NCI-H460 (cell line): ENCODE measurements around the gene SLC27A4. TPM values are rescaled to one million over a fixed set of nuclear protein-coding genes. Genes with fewer than 3 reads are reported as not detected.

Experiments
- DNase-seq: peaks from one replicate; pipeline ENCODE4 v3.0.0-alpha.2; 2016; ENCODE audit warnings: low read depth; ENCODE audit errors: extremely low read depth
- polyA plus RNA-seq: library from polyadenylated mRNA; depleted of rRNA; stranded (reverse); fragments of >200 nt; gene quantifications from 2 replicates; pipeline ENCODE4 v1.2.3, GENCODE V29; 2014; cell fraction: nucleus; rRNA removed
- total RNA-seq: library from RNA; depleted of rRNA; stranded (reverse); fragments of >200 nt; shearing (Covaris generic); gene quantifications from 2 replicates; pipeline ENCODE4 v1.2.3, GENCODE V29; 2014; rRNA removed

Gene SLC27A4
- 27.1 and 29.8 TPM in 2 replicates for total RNA-seq
- 40.7 and 47.6 TPM in 2 replicates for polyA plus RNA-seq

DNA sequence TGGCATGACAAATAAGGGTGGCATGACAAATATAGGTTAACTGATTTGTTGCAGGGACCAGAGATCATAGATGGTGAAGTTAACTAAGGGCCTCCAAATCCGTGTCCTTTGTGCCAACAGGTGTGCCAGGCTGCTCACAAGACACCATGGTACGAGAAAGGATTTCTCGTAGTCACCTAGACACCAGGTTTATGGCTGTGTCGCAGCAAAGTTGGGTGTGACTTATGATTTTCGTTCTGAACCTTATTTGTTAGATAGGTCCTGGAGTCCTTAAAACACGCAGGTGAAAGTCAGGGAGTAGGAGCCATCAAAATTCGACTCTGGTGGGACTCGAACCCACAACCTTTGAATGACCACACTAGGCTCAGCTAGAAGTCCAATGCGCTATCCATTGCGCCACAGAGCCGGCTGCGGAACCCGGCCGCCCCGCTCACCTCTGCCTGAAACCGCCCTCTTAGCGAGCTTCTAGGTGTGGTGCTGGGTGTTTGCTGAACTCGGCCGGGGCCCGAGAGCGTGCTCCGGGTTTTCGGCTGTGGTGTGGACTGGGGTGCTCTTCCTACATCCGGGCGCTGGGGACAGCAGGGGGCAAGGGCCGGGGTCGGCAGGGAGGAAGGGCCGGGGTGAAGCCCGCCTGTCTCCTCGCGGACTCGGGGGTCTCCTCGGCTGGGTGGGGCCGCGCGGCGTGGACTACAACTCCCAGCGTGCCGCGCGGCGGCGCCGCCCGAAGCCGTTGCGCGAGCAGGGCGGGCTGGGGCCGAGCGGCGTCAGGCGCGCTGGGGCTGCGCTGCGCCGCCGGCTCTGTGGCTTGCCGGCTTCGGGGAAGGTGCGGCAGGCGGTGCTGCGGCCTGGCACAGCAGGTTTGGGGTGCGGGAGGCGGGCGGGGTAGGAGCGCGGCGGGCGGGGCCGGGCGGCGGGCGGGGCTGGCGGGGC is at the start of gene SLC27A4:
TSS of gene SLC27A4 (plus strand) at position 767 of the 930 bp plus-strand sequence. CDS start 2,606 bp downstream, outside the sequence.
- peak; percentile 80 for DNase-seq

DNA sequence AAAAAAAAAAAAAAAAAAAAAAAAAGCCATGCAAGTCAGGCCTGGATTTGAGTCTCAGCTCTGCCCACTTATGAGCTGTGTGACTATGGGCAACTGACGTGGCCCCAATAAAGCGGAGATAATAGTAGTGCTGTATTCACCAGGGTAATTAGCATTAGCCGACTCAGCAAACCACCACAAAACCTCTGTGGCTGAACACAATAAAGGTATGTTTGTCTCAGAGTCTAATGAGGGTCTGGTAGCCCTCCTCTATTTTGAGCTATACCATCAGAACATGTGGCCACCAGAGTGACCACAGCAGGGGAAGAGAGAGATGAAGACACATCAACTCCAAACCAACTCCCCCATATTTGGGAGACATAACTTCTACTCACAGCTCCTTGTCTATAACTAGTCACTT is 48.3 kb upstream of the SLC27A4 start:
- DNase-seq = no peak

DNA sequence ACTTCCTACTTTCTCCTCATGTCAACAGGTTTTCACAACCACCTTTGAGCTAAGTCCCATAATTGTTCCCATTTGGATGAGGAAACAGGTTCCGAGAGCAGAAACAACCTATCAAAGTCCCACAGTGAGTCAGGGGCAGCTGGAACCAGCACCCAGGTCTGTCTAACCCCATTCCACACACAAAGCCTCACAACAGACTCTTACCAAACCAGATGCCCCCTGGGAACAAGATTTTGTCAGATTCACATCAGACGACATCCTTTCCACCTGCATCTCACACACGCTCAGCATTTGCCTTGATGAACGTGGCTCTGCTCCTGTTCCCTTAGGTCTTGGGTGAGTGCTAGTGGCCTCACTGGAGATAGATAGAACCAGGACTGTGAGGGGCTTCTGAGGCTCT is 47.2 kb upstream of the SLC27A4 start:
- DNase-seq = no peak

DNA sequence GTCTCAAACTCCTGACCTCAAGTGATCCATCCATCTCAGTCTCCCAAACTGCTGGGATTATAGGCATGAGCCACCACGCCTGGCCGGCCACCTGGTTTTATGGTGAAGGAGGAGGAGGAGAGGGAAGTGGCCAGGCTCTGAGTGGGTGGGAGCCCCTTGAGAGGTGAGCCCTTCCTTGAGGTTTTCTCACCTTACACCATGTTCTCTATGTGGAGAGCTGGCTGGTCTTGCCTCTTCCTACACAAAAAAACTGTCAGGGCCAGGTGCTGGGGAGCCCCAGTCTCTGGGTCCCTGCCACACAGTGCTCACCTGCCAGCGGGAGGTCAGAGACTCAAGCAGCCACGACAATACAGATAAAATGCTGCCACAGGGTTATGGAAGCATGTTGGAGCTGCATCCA is 46.2 kb upstream of the SLC27A4 start:
- no peak for DNase-seq

DNA sequence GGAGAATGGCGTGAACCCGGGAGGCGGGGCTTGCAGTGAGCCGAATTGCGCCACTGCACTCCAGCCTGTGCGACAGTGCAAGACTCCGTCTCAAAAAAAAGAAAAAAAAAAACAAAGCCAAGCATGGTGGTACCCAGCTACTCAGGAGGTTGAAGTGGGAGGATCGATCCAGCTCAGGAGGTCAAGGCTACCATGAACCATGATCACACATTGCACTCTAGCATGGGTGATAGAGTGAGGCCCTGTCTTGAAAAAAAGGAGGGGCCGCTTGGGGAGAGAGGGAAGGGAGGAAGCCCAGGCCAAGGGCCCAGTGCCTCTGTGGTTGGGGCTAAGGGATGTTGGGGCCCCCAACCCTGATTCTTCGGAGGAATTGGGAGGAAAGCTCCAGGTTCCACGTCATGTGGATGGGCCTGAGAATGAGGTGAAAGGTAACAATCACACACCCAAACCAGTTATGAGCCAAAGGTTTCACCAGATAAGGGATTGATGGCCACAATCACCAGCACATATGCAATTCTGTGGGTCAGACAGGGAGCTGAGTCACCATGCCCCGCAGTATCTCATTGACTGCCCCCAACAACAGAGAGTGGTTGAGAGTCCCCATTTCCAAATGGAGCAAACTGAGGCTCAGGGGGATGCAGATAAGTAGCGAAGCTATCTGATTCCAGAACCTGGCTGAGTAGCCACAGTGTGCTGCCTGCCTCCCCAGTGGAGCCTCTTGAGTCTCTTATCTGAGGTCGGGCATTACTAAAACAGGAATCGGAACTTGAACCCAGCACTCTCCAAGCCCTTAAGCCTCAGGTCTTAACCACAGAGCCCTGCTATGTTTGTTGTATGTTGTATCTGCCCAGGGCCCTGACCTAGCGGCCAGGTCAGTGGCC is 43.7 kb upstream of the SLC27A4 start:
- DNase-seq = no peak

DNA sequence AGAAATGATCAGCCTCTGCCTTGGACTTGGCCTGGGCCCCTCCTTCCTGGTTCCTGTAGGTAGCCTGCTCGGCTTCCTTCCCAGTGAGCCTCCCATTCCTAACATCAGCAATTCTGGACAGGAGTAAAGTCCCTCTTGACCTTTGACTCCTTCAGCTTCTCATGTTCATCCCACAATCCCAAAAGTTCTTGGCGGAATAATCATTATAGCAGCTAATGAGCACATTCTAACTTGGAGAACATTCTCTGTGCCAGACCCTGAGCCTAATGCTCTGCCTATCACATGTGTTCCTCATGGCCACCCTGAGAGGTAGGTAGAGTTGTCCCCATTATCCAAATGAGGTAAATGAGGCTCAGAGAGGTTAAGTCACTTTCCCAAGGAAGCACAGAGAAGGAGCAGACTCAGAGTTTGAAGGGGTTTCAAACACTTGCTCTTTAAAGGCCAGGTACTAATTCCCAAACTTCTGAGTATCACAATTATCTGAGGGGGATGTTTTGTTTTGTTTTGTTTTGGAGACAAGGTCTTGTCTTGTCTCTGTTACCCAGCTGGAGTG is 43.0 kb upstream of the SLC27A4 start:
- no peak for DNase-seq

DNA sequence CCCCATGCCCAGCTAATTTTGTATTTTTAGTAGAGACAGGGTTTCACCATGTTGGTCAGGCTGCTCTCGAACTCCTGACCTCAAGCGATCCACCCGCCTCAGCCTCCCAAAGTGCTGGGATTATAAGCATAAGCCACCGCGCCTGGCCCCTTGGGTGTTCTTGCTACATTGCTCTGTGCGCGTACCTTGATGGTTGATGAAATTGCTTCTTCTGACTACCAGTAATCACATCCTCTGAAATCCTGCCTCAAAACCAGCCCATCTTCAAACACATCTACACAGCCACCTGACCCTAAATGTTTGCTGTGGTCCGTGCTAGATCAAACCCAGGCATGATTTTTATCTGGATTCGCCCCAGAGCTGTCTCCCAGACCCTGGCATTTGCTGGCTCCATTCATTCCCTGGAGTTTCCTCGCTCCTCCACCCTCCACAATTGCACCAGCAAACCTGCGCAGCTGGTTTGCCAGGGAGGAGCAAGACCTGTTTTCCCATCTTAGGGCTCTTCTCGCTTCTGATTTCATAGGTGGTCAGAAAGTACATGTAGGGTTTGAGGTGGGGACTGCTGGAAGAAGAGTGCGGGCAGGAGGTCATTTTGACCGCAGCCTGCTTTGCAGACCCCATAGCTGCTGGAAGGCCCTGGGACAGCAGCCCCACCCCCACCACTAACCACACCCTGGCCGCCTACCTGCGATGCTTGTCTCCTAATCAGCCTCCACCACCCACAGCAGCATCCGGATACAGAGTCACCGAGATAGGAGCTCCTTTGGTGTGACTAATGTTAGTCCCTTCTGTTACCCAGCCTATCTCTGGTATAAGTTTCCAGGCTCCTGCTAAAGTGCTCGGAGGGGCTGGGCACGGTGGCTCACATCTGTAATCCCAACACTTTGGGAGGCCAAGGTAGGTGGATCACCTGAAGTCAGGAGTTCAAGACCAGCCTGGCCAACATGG is 41.5 kb upstream of the SLC27A4 start:
- DNase-seq = no peak

DNA sequence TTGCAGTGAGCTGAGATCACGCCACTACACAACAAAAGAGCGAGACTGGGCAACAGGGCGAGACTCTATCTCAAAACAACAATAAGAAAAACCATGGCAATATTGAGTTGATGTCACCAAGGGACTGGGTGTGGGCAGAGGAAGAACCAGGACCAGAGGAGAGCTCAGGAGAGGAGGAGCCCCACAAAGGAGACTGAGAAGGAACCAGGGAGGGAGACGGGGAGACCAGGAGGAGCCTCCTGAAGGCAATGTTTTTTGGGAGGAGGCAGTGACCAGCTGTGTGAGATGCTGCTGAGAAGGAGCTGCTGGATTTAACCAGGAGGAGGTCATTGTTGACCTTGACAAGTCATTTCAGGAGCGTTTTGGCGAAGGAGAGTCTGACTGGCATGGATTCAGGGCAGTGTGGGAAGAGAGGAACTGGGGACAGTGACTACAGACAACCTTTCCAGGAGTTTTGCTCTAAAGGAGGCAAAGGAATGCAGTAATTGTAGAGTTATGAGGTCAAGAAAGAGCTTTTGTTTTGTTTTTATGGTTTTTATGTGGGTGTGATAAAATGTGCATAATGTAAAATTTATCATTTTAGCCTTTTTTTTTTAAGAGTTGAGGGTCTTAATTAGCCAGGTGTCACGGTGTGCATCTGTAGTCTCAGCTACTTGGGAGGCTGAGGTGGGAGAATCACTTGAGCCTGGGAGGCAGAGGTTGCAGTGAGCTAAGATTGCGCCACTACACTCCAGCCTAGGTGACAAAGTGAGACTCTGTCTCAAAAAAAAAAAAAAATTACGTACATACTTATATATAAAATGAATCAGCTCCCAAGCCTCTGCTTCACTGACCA is 36.0 kb upstream of the SLC27A4 start:
- DNase-seq = no peak

DNA sequence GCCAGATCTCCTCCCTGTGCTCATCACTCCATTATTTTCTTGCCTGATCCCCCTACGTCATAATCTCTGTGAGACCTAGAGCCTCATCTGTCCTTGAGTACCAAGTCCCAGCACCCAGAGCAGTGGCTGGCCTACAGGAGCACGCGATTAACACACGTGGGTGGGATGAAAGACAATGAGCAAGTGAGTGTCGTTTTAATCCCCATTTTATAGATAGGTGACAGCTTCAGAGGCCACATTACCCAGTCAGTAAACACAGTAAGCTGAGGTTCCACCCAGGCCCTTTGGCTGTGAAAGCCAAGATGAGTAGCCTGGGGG is 35.4 kb upstream of the SLC27A4 start:
- DNase-seq = no peak

DNA sequence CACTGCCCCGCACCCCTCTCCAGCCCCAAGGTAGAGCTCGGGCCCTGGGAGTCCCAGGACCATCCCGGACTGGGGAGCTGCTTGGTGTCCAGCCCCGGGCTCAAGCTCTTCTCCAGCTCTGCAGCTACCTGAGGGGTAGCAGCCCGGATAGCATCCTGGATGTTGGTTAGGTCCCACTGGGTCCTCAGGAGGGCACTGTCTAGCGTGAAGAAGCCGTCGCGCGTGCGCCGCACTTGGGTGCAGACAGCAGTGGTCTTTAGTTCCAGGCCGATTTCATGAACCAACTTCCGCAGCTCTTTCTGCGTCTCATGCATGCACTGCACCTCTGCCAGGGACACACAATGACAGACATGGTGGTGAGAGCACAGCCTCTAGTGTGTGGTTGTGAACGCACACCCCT is 30.8 kb upstream of the SLC27A4 start:
- no peak for DNase-seq

DNA sequence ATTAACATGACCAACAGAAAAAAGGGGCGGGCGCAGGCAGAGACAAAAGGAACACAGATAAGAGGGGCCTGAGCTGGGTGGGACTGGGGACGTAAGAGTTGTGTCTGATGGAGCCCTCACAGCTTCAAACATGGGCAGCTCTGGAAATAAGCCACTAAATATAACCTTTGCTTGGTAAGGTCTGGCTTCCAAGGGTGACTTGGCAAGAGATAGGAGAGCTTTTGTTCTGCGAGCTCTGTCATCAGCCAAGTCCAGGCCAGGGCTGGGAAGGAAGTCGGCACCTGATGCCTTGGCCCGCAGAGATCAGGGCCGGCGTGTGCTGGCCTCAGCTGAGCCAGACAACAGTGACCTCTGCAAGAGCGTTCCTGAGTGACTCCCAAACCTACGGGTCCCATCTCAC is 29.9 kb upstream of the SLC27A4 start:
- no peak for DNase-seq

DNA sequence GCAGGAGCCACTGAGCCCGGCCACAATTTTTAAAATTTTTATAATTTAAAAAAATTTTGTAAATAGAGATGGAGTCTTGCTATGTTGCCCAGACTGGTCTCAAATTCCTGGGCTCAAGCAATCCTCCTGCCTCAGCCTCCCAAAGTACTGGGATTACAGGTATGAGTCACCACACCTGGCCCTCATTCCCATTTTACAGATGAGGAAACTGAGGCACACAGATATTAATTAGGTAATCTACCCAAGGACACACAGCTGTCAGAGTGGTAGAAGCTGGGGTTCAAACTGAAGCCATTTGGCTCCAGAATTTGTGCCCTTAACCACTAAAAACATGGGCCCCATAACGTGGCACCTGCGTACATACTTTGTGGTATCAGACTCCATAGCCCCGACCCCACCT is 25.6 kb upstream of the SLC27A4 start:
- DNase-seq = no peak

DNA sequence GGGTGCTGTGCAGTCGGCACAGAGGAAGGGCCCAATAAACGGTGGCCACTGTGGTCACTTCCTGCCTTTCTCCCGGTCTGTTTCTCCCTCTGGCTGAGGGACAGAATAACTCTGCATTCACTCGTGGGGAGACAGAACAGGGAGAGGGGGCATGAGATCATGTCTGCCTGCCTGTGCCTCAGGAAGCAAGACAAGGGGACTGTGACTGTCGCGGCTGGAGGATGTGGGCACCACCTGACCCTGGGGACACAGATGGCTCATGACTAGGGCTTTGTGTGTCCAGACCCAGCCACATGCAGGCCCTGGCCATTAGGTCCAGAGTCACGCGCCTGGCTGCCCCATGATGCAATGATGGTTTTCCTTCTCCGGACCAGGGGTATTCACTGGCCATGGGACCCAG is 23.9 kb upstream of the SLC27A4 start:
- DNase-seq = no peak

DNA sequence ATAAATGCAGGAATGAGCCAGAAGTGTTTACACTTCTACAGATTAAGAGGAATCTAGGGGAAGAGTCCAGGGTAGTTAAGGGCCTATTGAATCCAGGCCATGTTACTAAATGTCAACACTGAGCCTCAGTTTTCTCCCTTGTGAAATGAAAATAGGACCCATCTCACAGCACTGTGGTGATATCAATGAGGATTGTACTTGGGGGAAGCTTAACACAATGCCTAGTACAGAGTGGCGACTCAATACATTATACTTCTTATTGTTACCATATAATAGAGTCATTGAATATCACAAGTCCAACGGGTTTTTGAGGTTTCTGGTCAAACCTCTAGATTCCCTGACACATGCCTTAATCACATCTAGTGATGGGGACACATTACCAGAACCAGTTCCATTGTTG is 22.7 kb upstream of the SLC27A4 start:
- no peak for DNase-seq

DNA sequence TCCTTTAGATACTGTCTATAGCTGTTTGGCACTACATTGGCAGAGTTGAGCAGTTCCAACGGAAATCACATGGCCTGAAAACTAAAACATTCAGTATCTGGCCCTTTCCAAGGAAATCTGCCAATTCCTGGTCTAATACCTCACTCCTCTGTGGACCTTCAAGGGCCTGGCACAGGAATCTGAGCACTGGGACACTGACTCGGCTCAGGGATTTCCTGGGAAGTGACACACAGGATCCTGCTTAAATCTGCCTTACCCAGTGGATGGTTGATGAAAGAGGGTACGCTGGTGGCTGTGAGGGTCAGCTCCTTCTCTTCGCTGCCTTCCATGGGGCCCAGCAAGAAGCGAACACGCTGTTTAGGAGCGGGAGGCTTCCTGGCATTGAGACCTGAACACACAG is 19.0 kb upstream of the SLC27A4 start:
- no peak for DNase-seq

DNA sequence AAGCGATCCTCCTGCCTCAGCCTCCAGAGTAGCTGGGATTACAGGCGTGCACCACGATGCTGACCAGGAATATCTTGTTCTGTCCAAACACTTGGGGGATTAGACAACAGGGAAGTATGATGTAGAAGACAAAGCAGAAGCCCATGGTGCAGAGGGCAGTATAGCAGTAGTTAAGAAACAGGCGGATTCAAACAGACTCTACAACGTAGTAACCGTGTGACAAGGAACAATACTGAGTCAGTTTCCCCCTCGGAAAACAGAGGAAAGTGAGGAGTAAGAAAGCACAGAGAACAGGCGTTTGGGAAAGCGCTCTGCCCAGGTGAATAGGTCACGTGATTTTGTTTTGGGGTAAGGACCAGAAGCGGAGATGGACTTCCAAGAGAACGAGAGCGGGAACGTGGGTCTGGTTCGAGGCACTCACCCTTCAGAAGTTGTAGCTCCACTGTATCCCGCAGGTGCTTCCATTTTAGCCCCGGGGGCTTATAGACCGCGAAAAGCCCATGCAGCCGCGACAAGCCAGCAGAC is 18.4 kb upstream of the SLC27A4 start:
- no peak for DNase-seq

DNA sequence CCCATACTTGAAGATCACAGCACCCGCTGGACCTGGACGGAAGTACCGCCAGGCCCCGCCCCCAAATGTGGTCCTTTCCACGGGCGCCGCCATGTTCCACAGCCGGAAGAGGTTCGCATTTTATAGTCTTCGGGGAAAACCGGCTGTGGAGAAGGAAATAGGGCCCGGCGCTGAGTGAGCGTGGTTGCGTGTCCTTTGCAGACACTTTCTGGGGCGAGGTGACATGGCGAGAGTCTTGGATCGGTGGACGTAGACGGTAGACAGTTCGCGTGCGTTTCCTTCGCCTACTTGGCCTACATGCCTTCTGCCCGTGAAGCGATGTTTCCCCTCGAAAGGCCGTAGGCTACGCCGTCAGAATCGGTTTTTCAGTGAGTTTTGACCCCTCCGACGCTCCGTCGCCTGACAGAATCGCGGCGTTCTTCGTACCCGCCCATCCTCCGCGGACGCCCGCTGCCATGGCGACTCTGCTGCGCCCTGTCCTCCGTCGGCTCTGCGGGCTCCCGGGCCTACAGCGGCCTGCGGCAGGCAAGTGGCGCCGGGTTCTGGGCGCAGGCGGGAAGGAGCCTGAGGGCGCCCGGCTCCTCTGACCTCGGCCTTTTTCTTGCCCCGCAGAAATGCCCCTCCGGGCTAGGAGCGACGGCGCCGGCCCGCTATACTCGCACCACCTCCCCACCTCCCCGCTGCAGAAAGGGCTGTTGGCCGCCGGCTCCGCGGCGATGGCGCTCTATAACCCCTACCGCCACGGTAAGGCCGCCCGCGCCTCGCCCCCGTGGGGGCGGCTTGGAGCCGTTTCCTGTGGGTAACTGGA is 17.7 kb upstream of the SLC27A4 start, which contains the start of the genes COQ4 and TRUB2:
TSS of gene COQ4 (plus strand) at position 436 of the 808 bp plus-strand sequence. CDS start at position 456, 20 bp downstream.
TSS of gene TRUB2 (minus strand) at position 44 of the 808 bp plus-strand sequence. CDS start at position 5, 39 bp downstream.
- DNase-seq = peak; percentile 94

DNA sequence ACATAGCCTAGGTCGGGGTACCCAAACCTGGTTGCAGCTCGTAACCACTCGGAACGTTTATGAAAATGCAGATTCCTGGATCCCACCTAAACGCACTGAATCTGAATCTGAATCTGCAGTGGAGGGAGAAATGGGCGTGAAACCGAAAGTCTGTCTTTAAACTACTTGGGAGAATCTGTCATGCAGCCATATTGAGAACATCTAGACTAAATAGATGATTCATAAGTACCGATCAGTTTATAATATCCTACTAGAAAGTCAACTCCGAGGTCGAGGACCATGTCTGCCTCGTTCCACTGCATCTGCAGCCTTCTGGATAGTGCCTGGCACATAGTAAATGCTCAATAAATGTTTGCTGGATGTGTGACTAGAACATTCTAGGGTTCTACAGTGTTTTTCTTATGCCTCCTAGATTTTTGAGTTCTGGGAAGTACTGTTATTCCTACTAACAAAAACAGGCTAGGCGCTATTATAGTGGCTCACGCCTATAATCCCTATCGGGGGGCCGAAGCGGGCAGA is 17.1 kb upstream of the SLC27A4 start:
- no peak for DNase-seq
